ENCODE data around the gene PIP4K2C. TPM values are rescaled to one million over a fixed set of nuclear protein-coding genes. Genes with fewer than 3 reads are reported as not detected.

PIP4K2C gene
- polyA plus RNA-seq, 2 of the 4 experiments (the other 2 are of a cell fraction): 35.3 to 62.9 TPM

DNA sequence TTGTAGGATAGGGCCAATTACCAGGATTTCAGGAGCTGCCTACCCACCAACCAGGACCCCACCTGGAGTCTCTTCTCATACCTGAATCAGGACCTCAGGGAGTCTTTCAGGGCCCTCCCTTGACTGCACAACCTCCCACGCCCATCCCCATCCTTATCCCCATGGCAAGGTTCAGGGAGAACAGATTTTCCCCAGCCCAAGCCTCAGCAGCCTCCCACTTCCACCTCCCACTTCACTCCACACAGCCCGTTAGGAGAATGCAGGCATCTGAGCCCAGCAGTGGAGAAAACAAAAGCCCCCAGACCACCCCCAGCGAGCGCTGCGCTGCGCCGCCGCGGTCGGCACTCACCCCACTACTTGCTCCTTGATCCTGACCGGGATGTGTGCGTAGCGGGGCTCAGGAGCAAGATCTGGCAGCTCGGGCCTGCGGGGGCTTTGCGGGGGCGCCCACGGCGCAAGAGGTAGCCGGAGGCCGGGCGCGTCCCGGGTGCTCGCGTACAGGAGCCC lies 40.6 kb downstream of the PIP4K2C start:
- ChIA-PET POLR2A (no interaction called here), CTCF (interaction anchor here (1.2 to 5.2 kb wide), 4 partner anchors 9 to 49 kb away, joined by 3 to 76 read pairs (median 8); no protein-coding TSS in a partner anchor)
- no peak for DNase-seq (ENCODE audit: low read depth in 1 of 2, low spot score in 1 of 2)
- TF ChIP-seq ZFP36 (IDR thresholded peaks at IDR 0.05; ENCODE audit: borderline replicate concordance, partially characterized antibody) (no peak), ZSCAN20 (CRISPR knock-in tag; IDR thresholded peaks at IDR 0.05) (no peak), POLR2A (IDR thresholded peaks at IDR 0.05; ENCODE audit: low read length) (no peak), PBX3 (IDR thresholded peaks at IDR 0.05) (no peak), FOSB (CRISPR knock-in tag; IDR thresholded peaks at IDR 0.05) (no peak), GATA3 (IDR thresholded peaks at IDR 0.05; ENCODE audit: borderline replicate concordance) (no peak), HOXA7 (CRISPR knock-in tag; IDR thresholded peaks at IDR 0.05) (no peak), RAD21 (conservative IDR thresholded peaks at IDR 0.05 in 1 of 2, IDR thresholded peaks at IDR 0.05 in 1 of 2) (no peak), CBX2 (IDR thresholded peaks at IDR 0.05; ENCODE audit: borderline replicate concordance, low read depth) (no peak), EP300 (IDR thresholded peaks at IDR 0.05) (no peak), CEBPB (IDR thresholded peaks at IDR 0.05) (no peak), CBX8 (IDR thresholded peaks at IDR 0.05) (no peak), ESRRA (IDR thresholded peaks at IDR 0.05; ENCODE audit: borderline replicate concordance, low read length) (no peak), RARB (CRISPR knock-in tag; IDR thresholded peaks at IDR 0.05) (no peak), KDM5A (IDR thresholded peaks at IDR 0.05) (no peak), RCOR1 (IDR thresholded peaks at IDR 0.05; ENCODE audit: low read depth, low read length) (no peak), BHLHE40 (IDR thresholded peaks at IDR 0.05; ENCODE audit: low read depth, low read length) (no peak)
- TF ChIP-seq, protein P1, sequence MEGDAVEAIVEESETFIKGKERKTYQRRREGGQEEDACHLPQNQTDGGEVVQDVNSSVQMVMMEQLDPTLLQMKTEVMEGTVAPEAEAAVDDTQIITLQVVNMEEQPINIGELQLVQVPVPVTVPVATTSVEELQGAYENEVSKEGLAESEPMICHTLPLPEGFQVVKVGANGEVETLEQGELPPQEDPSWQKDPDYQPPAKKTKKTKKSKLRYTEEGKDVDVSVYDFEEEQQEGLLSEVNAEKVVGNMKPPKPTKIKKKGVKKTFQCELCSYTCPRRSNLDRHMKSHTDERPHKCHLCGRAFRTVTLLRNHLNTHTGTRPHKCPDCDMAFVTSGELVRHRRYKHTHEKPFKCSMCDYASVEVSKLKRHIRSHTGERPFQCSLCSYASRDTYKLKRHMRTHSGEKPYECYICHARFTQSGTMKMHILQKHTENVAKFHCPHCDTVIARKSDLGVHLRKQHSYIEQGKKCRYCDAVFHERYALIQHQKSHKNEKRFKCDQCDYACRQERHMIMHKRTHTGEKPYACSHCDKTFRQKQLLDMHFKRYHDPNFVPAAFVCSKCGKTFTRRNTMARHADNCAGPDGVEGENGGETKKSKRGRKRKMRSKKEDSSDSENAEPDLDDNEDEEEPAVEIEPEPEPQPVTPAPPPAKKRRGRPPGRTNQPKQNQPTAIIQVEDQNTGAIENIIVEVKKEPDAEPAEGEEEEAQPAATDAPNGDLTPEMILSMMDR (IDR thresholded peaks at IDR 0.05): no peak
- TF ChIP-seq, protein P2, sequence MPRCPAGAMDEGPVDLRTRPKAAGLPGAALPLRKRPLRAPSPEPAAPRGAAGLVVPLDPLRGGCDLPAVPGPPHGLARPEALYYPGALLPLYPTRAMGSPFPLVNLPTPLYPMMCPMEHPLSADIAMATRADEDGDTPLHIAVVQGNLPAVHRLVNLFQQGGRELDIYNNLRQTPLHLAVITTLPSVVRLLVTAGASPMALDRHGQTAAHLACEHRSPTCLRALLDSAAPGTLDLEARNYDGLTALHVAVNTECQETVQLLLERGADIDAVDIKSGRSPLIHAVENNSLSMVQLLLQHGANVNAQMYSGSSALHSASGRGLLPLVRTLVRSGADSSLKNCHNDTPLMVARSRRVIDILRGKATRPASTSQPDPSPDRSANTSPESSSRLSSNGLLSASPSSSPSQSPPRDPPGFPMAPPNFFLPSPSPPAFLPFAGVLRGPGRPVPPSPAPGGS (IDR thresholded peaks at IDR 0.05): no peak
- H3K4me3 ChIP-seq: peak overlapping the region; percentile 83
- 76% methylated on average over 12 of the region's 26 CpGs for WGBS (ENCODE audit: missing lambda C conversion rate)
- H3K4me1 ChIP-seq: peaks cover 13% of the 10 kb centered on the region
- H3K9me3 ChIP-seq: no peaks in the 10 kb centered on the region
- no peak; a peak in 1 of 6 replicates for ATAC-seq
- peak overlapping the region; percentile 97 for H3K4me2 ChIP-seq
- FAIRE-seq: no peak
- H3K27ac ChIP-seq: peak overlapping the region; percentile 94

GRCh38 chr12:57632073-57632957 lies 41.3 kb downstream of the PIP4K2C start:
- peak overlapping the region; percentile 97 for H3K4me2 ChIP-seq
- no peaks in the 10 kb centered on the region for H3K9me3 ChIP-seq
- H3K4me1 ChIP-seq: peaks cover 13% of the 10 kb centered on the region
- H3K27ac ChIP-seq: peak overlapping the region; percentile 94
- WGBS (ENCODE audit: missing lambda C conversion rate): 6% methylated on average over 32 of the region's 67 CpGs
- FAIRE-seq: no peak
- peak; percentile 45 to 73 for ATAC-seq
- peak in 1 of 2 experiments; percentile 43 for DNase-seq (ENCODE audit: low read depth in 1 of 2, low spot score in 1 of 2)
- peak overlapping the region; percentile 83 for H3K4me3 ChIP-seq
- TF ChIP-seq CEBPB (IDR thresholded peaks at IDR 0.05) (no peak), ZC3H11A (IDR thresholded peaks at IDR 0.05) (no peak), E2F6 (IDR thresholded peaks at IDR 0.05; ENCODE audit: borderline replicate concordance, low read depth) (0 out of 2 replicates have a peak, but pooled peaks have one; percentile 23), POLR2A (IDR thresholded peaks at IDR 0.05; ENCODE audit: low read length) (peak; percentile 16; the same call in 1 of the 2 replicates), MAFK (IDR thresholded peaks at IDR 0.05; ENCODE audit: partially characterized antibody) (peak; percentile 54)
- POLR2A ChIA-PET: no interaction called here
- CTCF ChIA-PET: interaction anchor here (0.6 to 5.2 kb wide), 36 partner anchors 8 to 169 kb away, joined by 3 to 76 read pairs (median 4); no protein-coding TSS in a partner anchor

Data from A549 (cell line).